GM12878 (cell line): Measurements from ENCODE around the gene RAD51.

Source experiments
- BRCA1 ChIP-seq: IDR thresholded peaks from 2 replicates; pipeline ENCODE4 v1.6.1; 2011; ENCODE audit warnings: low read depth, low read length, improper control_type of control experiment
- CTCF ChIP-seq, 3 experiments: IDR thresholded peaks in 2 of 3; conservative IDR thresholded peaks in 1 of 3; 2 replicates each; pipeline ENCODE4 v1.5.1; 2011; ENCODE audit warnings: low read depth in 3 of 3, low read length in 3 of 3, mild to moderate bottlenecking in 3 of 3, control low read depth in 2 of 3, moderate library complexity in 2 of 3, inconsistent platforms in 1 of 3, mixed read lengths in 1 of 3; ENCODE audit not compliant: control insufficient read depth in 2 of 3, insufficient read depth in 1 of 3; ENCODE audit errors: extremely low read depth in 1 of 3
- EZH2 ChIP-seq: IDR thresholded peaks from 2 replicates; pipeline ENCODE4 v1.6.1; 2012; ENCODE audit warnings: low read depth, mild to moderate bottlenecking, control low read depth, inconsistent platforms, low read length, borderline replicate concordance; ENCODE audit not compliant: control insufficient read depth
- HDGF ChIP-seq: fragments of 450-650 bp; IDR thresholded peaks from 2 replicates; pipeline ENCODE4 v1.6.1; 2016; ENCODE audit warnings: antibody characterized with exemption
- NFIC ChIP-seq: IDR thresholded peaks from 2 replicates; pipeline ENCODE4 v1.6.1; 2012; ENCODE audit warnings: low read depth, mild to moderate bottlenecking, inconsistent platforms, low read length, moderate library complexity
- NFYB ChIP-seq: IDR thresholded peaks from 2 replicates; pipeline ENCODE4 v1.6.1; 2011; ENCODE audit warnings: low read depth, mild to moderate bottlenecking, low read length, improper control_type of control experiment, moderate library complexity; ENCODE audit not compliant: insufficient read depth
- POLR2AphosphoS5 ChIP-seq: IDR thresholded peaks from 2 replicates; pipeline ENCODE4 v1.6.1; 2011; ENCODE audit warnings: mild to moderate bottlenecking, low read length, inconsistent platforms
- POU2F2 ChIP-seq: IDR thresholded peaks from 3 replicates; pipeline ENCODE4 v1.6.1; 2011; ENCODE audit warnings: low read depth, mild to moderate bottlenecking, low read length, borderline replicate concordance
- SP1 ChIP-seq: IDR thresholded peaks from one replicate; pipeline ENCODE4 v1.6.1; 2011; ENCODE audit warnings: low read depth, low read length
- ZNF24 ChIP-seq: fragments of 450-650 bp; IDR thresholded peaks from 2 replicates; pipeline ENCODE4 v1.6.1; 2017; ENCODE audit warnings: antibody characterized with exemption, mild to moderate bottlenecking
- ZNF384 ChIP-seq: IDR thresholded peaks from 2 replicates; pipeline ENCODE4 v1.6.1; 2012; ENCODE audit warnings: low read depth, mild to moderate bottlenecking, low read length, improper control_type of control experiment, borderline replicate concordance

GRCh38 chr15:40746916-40747418 lies 52.0 kb downstream of the RAD51 start:
- TF ChIP-seq POLR2AphosphoS5 (no peak), BRCA1 (no peak), POU2F2 (no peak), NFYB (no peak), CTCF (IDR thresholded peaks at IDR 0.05 in 2 of 3, conservative IDR thresholded peaks at IDR 0.05 in 1 of 3; ENCODE audit: control insufficient read depth in 2 of 3, extremely low read depth in 1 of 3, insufficient read depth in 1 of 3, low read depth in 3 of 3, low read length in 3 of 3) (no peak), HDGF (no peak), ZNF24 (no peak), EZH2 (no peak), SP1 (no peak), NFIC (no peak), ZNF384 (no peak)
